Liver (tissue), 9 donors: ENCODE data around the gene MICAL3. TPM values are rescaled to one million over a fixed set of nuclear protein-coding genes. Genes with fewer than 3 reads are reported as not detected.
A peak's percentile ranks its signal among the peaks of the same experiment; 100 is the strongest.

Experiments
- DNase-seq: peaks from one replicate; pipeline ENCODE4 v3.0.0-alpha.2; 2017; ENCODE audit warnings: low spot score
- H3K27ac ChIP-seq, 2 donors: one replicate each; pipeline ENCODE4 v1.7.0; 2013; ENCODE audit warnings: inconsistent platforms in 2 of 2, low read length in 2 of 2, control low read depth in 1 of 2, low read depth in 1 of 2, mild to moderate bottlenecking in 1 of 2
- H3K27me3 ChIP-seq, 4 donors: one replicate each; pipeline versions ENCODE4 v1.6.1 to v1.7.0; 2013; ENCODE audit warnings: low read length in 3 of 4, inconsistent platforms in 1 of 4, mild to moderate bottlenecking in 1 of 4, moderate library complexity in 1 of 4; ENCODE audit not compliant: control insufficient read depth in 4 of 4, insufficient read depth in 4 of 4
- H3K36me3 ChIP-seq, 4 donors: one replicate each; pipeline versions ENCODE4 v1.6.1 to v1.7.0; 2013; ENCODE audit warnings: low read length in 3 of 4, mild to moderate bottlenecking in 3 of 4, low read depth in 1 of 4, moderate library complexity in 1 of 4; ENCODE audit not compliant: control insufficient read depth in 4 of 4, insufficient read depth in 3 of 4
- H3K4me1 ChIP-seq, 4 donors: one replicate each; pipeline versions ENCODE4 v1.6.1 to v1.7.0; 2013; ENCODE audit warnings: low read length in 3 of 4, mild to moderate bottlenecking in 3 of 4, moderate library complexity in 1 of 4; ENCODE audit not compliant: control insufficient read depth in 4 of 4, insufficient read depth in 4 of 4
- H3K4me3 ChIP-seq, 3 donors: one replicate each; pipeline versions ENCODE4 v1.6.1 to v1.7.0; 2013; ENCODE audit warnings: low read length in 3 of 3, control low read depth in 1 of 3, low read depth in 1 of 3, mild to moderate bottlenecking in 1 of 3
- H3K9ac ChIP-seq, 2 donors: one replicate each; pipeline ENCODE4 v1.7.0; 2013; ENCODE audit warnings: low read length in 2 of 2, mild to moderate bottlenecking in 2 of 2, moderate library complexity in 2 of 2, control low read depth in 1 of 2, low read depth in 1 of 2
- H3K9me3 ChIP-seq, 4 donors: one replicate each; pipeline versions ENCODE4 v1.6.1 to v1.7.0; 2013; ENCODE audit warnings: low read length in 3 of 4; ENCODE audit not compliant: control insufficient read depth in 4 of 4
- EGR1 ChIP-seq, 2 donors: IDR thresholded peaks; 2 replicates each; pipeline ENCODE4 v1.6.1; 2016 to 2018; ENCODE audit warnings: antibody characterized with exemption in 2 of 2, low read depth in 2 of 2
- FOXA1 ChIP-seq: IDR thresholded peaks from 2 replicates; pipeline ENCODE4 v1.6.1; 2016; ENCODE audit warnings: antibody characterized with exemption
- FOXA2 ChIP-seq: IDR thresholded peaks from 2 replicates; pipeline ENCODE4 v1.6.1; 2016; ENCODE audit warnings: antibody characterized with exemption
- GABPA ChIP-seq, 2 donors: IDR thresholded peaks in 1 of 2; conservative IDR thresholded peaks in 1 of 2; 2 replicates each; pipeline ENCODE4 v1.6.1; 2016; ENCODE audit warnings: antibody characterized with exemption in 2 of 2, mild to moderate bottlenecking in 1 of 2, moderate library complexity in 1 of 2
- HNF4A ChIP-seq, 2 donors: conservative IDR thresholded peaks; 2 replicates each; pipeline ENCODE4 v1.6.1; 2016; ENCODE audit warnings: antibody characterized with exemption in 2 of 2, mild to moderate bottlenecking in 2 of 2
- HNF4G ChIP-seq: IDR thresholded peaks from 2 replicates; pipeline ENCODE4 v1.6.1; 2016; ENCODE audit warnings: antibody characterized with exemption
- JUND ChIP-seq, 2 donors: IDR thresholded peaks; 2 replicates each; pipeline ENCODE4 v1.6.1; 2016; ENCODE audit warnings: antibody characterized with exemption in 2 of 2
- NR2F2 ChIP-seq: IDR thresholded peaks from 2 replicates; pipeline ENCODE4 v1.6.1; 2016; ENCODE audit warnings: antibody characterized with exemption
- RAD21 ChIP-seq, 2 donors: IDR thresholded peaks; 2 replicates each; pipeline ENCODE4 v1.6.1; 2016; ENCODE audit warnings: antibody characterized with exemption in 2 of 2, mild to moderate bottlenecking in 2 of 2
- SP1 ChIP-seq: IDR thresholded peaks from 2 replicates; pipeline ENCODE4 v1.6.1; 2018; ENCODE audit warnings: antibody characterized with exemption, mild to moderate bottlenecking
- TAF1 ChIP-seq: conservative IDR thresholded peaks from 2 replicates; pipeline ENCODE4 v1.6.1; 2016; ENCODE audit warnings: antibody characterized with exemption, mild to moderate bottlenecking
- YY1 ChIP-seq: IDR thresholded peaks from 2 replicates; pipeline ENCODE4 v1.6.1; 2016; ENCODE audit warnings: antibody characterized with exemption, mild to moderate bottlenecking
- WGBS: extraction: QIAGEN DNeasy Blood & Tissue Kit; methylation state at CpG from one replicate; pipeline ENCODE4 v1.1.7; 2013; 5-methylcytosine and 5-hydroxymethylcytosine counted together
- polyA plus RNA-seq, 2 donors: library from polyadenylated mRNA; stranded (reverse) in 1 of 2; unstranded in 1 of 2; fragments of 200-250 nt in 1 of 2; fragments of >200 nt in 1 of 2; fragmentation: Nextera tagmentation in 1 of 2; extraction: Ambion mirVana in 1 of 2; gene quantifications; one replicate each; pipeline versions ENCODE4 v1.2.1 to v1.2.3, GENCODE V29; 2013 to 2015
- total RNA-seq, 2 donors: library from RNA; depleted of rRNA; stranded (reverse); fragments of >200 nt; gene quantifications; one replicate each; pipeline ENCODE4 v1.2.3, GENCODE V29; 2014
- TF ChIP-seq, protein P1 (sequence below): IDR thresholded peaks from 2 replicates; pipeline ENCODE4 v1.6.1; 2016; ENCODE audit warnings: antibody characterized with exemption, mild to moderate bottlenecking
- TF ChIP-seq, protein P2 (sequence below): IDR thresholded peaks from 2 replicates; pipeline ENCODE4 v1.6.1; 2016; ENCODE audit warnings: antibody characterized with exemption
- TF ChIP-seq, protein P3 (sequence below): IDR thresholded peaks from 2 replicates; pipeline ENCODE4 v1.6.1; 2016; ENCODE audit warnings: antibody characterized with exemption
- TF ChIP-seq, protein P4 (sequence below): fragments of 150-350 bp; IDR thresholded peaks from 2 replicates; pipeline ENCODE4 v1.5.1; 2017; ENCODE audit warnings: improper control_type of control experiment, low read depth, low read length; ENCODE audit not compliant: missing input control
- TF ChIP-seq, protein P5 (sequence below): IDR thresholded peaks from 2 replicates; pipeline ENCODE4 v1.6.1; 2016; ENCODE audit warnings: antibody characterized with exemption
- donor health status: healthy.
- donor health status: healthy.
- donor health status: healthy.
- donor health status: healthy.
- donor health status: healthy.

Gene MICAL3
- total and polyA plus RNA-seq, 4 donors, result 6.4 to 38.4 (median 23.4) TPM

DNA sequence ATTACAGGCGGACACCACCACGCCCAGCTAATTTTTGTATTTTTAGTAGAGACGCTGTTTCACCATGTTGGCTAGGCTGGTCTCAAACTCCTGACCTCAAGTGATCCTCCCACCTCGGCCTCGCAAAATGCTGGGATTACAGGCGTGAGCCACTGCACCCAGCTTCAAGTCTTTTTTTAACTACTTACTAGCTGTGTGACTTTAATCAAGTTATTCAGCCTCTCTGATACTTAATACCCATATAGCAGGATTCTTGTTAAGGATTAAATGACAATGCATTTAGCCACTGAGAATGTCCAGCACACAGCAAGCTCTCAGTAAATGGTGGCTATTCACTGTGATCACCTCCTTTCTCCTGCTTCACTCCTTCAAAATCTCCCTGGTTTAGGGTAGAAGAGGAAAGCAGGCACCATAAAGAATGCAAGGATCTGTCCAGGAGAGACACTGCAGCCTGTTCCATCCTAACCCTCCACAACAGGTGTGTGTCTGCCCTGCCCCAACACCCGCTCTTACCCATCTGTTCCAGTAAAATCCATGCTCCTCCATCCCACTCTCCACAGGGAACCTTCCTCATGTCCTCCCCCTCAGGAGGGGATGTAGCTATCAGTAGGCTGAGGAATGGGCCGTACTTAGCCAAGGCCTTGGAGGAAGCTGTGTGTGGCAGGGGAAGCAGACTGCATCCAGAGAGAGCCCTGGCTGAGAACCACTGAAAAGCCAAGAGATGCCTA is 69.3 kb downstream of the MICAL3 start:
- Histone ChIP-seq H3K27me3 (no peaks in the 10 kb centered on the region), H3K27ac (peak overlapping the region; percentile 9 to 75), H3K9me3 (no peaks in the 10 kb centered on the region), H3K9ac (no peak overlapping the region), H3K4me3 (no peak overlapping the region), H3K36me3 (no peaks in the 10 kb centered on the region), H3K4me1 (peaks cover 18 to 46% (median 31%) of the 10 kb centered on the region in 4 donors)
- 74% methylated on average over 8 of the region's 8 CpGs for WGBS
- DNase-seq, result no peak
- TF ChIP-seq JUND (IDR thresholded peaks at IDR 0.05), result no peak
- TF ChIP-seq, protein P1, sequence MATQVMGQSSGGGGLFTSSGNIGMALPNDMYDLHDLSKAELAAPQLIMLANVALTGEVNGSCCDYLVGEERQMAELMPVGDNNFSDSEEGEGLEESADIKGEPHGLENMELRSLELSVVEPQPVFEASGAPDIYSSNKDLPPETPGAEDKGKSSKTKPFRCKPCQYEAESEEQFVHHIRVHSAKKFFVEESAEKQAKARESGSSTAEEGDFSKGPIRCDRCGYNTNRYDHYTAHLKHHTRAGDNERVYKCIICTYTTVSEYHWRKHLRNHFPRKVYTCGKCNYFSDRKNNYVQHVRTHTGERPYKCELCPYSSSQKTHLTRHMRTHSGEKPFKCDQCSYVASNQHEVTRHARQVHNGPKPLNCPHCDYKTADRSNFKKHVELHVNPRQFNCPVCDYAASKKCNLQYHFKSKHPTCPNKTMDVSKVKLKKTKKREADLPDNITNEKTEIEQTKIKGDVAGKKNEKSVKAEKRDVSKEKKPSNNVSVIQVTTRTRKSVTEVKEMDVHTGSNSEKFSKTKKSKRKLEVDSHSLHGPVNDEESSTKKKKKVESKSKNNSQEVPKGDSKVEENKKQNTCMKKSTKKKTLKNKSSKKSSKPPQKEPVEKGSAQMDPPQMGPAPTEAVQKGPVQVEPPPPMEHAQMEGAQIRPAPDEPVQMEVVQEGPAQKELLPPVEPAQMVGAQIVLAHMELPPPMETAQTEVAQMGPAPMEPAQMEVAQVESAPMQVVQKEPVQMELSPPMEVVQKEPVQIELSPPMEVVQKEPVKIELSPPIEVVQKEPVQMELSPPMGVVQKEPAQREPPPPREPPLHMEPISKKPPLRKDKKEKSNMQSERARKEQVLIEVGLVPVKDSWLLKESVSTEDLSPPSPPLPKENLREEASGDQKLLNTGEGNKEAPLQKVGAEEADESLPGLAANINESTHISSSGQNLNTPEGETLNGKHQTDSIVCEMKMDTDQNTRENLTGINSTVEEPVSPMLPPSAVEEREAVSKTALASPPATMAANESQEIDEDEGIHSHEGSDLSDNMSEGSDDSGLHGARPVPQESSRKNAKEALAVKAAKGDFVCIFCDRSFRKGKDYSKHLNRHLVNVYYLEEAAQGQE, result no peak
- TF ChIP-seq NR2F2, result no peak
- TF ChIP-seq SP1, result no peak
- TF ChIP-seq RAD21 (IDR thresholded peaks at IDR 0.05), result no peak
- TF ChIP-seq, protein P2, sequence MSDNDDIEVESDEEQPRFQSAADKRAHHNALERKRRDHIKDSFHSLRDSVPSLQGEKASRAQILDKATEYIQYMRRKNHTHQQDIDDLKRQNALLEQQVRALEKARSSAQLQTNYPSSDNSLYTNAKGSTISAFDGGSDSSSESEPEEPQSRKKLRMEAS, result no peak
- TF ChIP-seq, protein P3, sequence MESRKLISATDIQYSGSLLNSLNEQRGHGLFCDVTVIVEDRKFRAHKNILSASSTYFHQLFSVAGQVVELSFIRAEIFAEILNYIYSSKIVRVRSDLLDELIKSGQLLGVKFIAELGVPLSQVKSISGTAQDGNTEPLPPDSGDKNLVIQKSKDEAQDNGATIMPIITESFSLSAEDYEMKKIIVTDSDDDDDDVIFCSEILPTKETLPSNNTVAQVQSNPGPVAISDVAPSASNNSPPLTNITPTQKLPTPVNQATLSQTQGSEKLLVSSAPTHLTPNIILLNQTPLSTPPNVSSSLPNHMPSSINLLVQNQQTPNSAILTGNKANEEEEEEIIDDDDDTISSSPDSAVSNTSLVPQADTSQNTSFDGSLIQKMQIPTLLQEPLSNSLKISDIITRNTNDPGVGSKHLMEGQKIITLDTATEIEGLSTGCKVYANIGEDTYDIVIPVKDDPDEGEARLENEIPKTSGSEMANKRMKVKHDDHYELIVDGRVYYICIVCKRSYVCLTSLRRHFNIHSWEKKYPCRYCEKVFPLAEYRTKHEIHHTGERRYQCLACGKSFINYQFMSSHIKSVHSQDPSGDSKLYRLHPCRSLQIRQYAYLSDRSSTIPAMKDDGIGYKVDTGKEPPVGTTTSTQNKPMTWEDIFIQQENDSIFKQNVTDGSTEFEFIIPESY, result no peak
- TF ChIP-seq, protein P4, sequence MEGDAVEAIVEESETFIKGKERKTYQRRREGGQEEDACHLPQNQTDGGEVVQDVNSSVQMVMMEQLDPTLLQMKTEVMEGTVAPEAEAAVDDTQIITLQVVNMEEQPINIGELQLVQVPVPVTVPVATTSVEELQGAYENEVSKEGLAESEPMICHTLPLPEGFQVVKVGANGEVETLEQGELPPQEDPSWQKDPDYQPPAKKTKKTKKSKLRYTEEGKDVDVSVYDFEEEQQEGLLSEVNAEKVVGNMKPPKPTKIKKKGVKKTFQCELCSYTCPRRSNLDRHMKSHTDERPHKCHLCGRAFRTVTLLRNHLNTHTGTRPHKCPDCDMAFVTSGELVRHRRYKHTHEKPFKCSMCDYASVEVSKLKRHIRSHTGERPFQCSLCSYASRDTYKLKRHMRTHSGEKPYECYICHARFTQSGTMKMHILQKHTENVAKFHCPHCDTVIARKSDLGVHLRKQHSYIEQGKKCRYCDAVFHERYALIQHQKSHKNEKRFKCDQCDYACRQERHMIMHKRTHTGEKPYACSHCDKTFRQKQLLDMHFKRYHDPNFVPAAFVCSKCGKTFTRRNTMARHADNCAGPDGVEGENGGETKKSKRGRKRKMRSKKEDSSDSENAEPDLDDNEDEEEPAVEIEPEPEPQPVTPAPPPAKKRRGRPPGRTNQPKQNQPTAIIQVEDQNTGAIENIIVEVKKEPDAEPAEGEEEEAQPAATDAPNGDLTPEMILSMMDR, result no peak
- no peak for TF ChIP-seq TAF1
- TF ChIP-seq HNF4A (conservative IDR thresholded peaks at IDR 0.05), result no peak
- TF ChIP-seq FOXA2, result no peak
- no peak for TF ChIP-seq HNF4G
- no peak for TF ChIP-seq GABPA (IDR thresholded peaks at IDR 0.05 in 1 of 2, conservative IDR thresholded peaks at IDR 0.05 in 1 of 2)
- TF ChIP-seq EGR1 (IDR thresholded peaks at IDR 0.05; ENCODE audit: low read depth in 2 of 2), result no peak
- TF ChIP-seq, protein P5, sequence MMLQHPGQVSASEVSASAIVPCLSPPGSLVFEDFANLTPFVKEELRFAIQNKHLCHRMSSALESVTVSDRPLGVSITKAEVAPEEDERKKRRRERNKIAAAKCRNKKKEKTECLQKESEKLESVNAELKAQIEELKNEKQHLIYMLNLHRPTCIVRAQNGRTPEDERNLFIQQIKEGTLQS, result no peak
- no peak for TF ChIP-seq FOXA1
- TF ChIP-seq YY1, result no peak
